KOPT-K1 (cell line): Measurements from ENCODE around the gene ZCCHC18.
A peak's percentile ranks its signal among the peaks of the same experiment; 100 is the strongest.
"Not testable (repeated sequence)": the region's sequence is repeated elsewhere in the genome, so short reads cannot be mapped to it uniquely, and the experiment has no call there.

Experiments
- H3K27ac ChIP-seq: fragments of 200-600 bp; sonication (generic); 2 replicates; pipeline ENCODE4 v1.5.1; 2016; ENCODE audit warnings: antibody characterized with exemption, mild to moderate bottlenecking, low read depth, low read length; ENCODE audit not compliant: poor library complexity, severe bottlenecking
- H3K36me3 ChIP-seq: fragments of 200-600 bp; sonication (generic); 2 replicates; pipeline ENCODE4 v1.5.1; 2017; ENCODE audit warnings: antibody characterized with exemption, mild to moderate bottlenecking, low read length, moderate library complexity; ENCODE audit not compliant: insufficient read depth
- H3K9me3 ChIP-seq: fragments of 200-600 bp; sonication (generic); 2 replicates; pipeline ENCODE4 v1.5.1; 2017; ENCODE audit warnings: antibody characterized with exemption, low read length, mild to moderate bottlenecking; ENCODE audit not compliant: insufficient read depth, poor library complexity, severe bottlenecking

Gene ZCCHC18

GRCh38 chrX:104110491-104111240 lies 1.7 kb upstream of the ZCCHC18 start:
- not testable (repeated sequence) for H3K36me3 ChIP-seq, H3K9me3 ChIP-seq
- peak overlapping the region; percentile 27 for H3K27ac ChIP-seq

- Histone ChIP-seq H3K9me3 (no peaks in the 10 kb centered on the region), H3K27ac (no peak overlapping the region), H3K36me3 (no peaks in the 10 kb centered on the region)
Observed at GRCh38 chrX:104113222-104113965, 1.1 kb downstream of the ZCCHC18 start.

- no peak overlapping the region for H3K27ac ChIP-seq
- no peaks in the 10 kb centered on the region for H3K36me3 ChIP-seq
- H3K9me3 ChIP-seq, result no peaks in the 10 kb centered on the region
Observed at GRCh38 chrX:104117759-104118158, 5.4 kb downstream of the ZCCHC18 start.

GRCh38 chrX:104118765-104119164 lies 6.4 kb downstream of the ZCCHC18 start:
- Histone ChIP-seq H3K9me3 (no peaks in the 10 kb centered on the region), H3K27ac (no peak overlapping the region), H3K36me3 (no peaks in the 10 kb centered on the region)

- Histone ChIP-seq H3K9me3 (no peaks in the 10 kb centered on the region), H3K27ac (peak overlapping the region; percentile 38), H3K36me3 (no peaks in the 10 kb centered on the region)
Observed at GRCh38 chrX:104122829-104123228, 10.5 kb downstream of the ZCCHC18 start.

GRCh38 chrX:104126856-104127255 lies 14.5 kb downstream of the ZCCHC18 start:
- no peaks in the 10 kb centered on the region for H3K9me3 ChIP-seq
- H3K27ac ChIP-seq, result no peak overlapping the region
- no peaks in the 10 kb centered on the region for H3K36me3 ChIP-seq

- H3K9me3 ChIP-seq, result no peaks in the 10 kb centered on the region
- H3K27ac ChIP-seq, result no peak overlapping the region
- no peaks in the 10 kb centered on the region for H3K36me3 ChIP-seq
Observed at GRCh38 chrX:104130808-104131207, 18.5 kb downstream of the ZCCHC18 start.

GRCh38 chrX:104134583-104135261 lies 22.4 kb downstream of the ZCCHC18 start:
- H3K36me3 ChIP-seq, result no peaks in the 10 kb centered on the region
- H3K27ac ChIP-seq, result no peak overlapping the region
- no peaks in the 10 kb centered on the region for H3K9me3 ChIP-seq

GRCh38 chrX:104135677-104136076 lies 23.4 kb downstream of the ZCCHC18 start:
- Histone ChIP-seq H3K9me3 (no peaks in the 10 kb centered on the region), H3K27ac (no peak overlapping the region), H3K36me3 (no peaks in the 10 kb centered on the region)

GRCh38 chrX:104136241-104137019 lies 24.1 kb downstream of the ZCCHC18 start:
- no peak overlapping the region for H3K27ac ChIP-seq
- no peaks in the 10 kb centered on the region for H3K9me3 ChIP-seq
- no peaks in the 10 kb centered on the region for H3K36me3 ChIP-seq

- H3K36me3 ChIP-seq, result no peaks in the 10 kb centered on the region
- H3K9me3 ChIP-seq, result no peaks in the 10 kb centered on the region
- no peak overlapping the region for H3K27ac ChIP-seq
Observed at GRCh38 chrX:104137496-104137895, 25.2 kb downstream of the ZCCHC18 start.

GRCh38 chrX:104141087-104141760 lies 28.9 kb downstream of the ZCCHC18 start:
- Histone ChIP-seq H3K27ac (no peak overlapping the region), H3K9me3 (no peaks in the 10 kb centered on the region), H3K36me3 (no peaks in the 10 kb centered on the region)

GRCh38 chrX:104151037-104151436 lies 38.7 kb downstream of the ZCCHC18 start:
- H3K36me3 ChIP-seq, result no peaks in the 10 kb centered on the region
- H3K9me3 ChIP-seq, result no peaks in the 10 kb centered on the region
- no peak overlapping the region for H3K27ac ChIP-seq
